Measurements from ENCODE around the gene CCDC171.
"Not testable (repeated sequence)": the region's sequence is repeated elsewhere in the genome, so short reads cannot be mapped to it uniquely, and the experiment has no call there.

The CCDC171 gene

GRCh38 chr9:15552636-15553527, at the start of gene CCDC171:
Gene CCDC171 (plus strand): TSS chr9:15553043. CDS start chr9:15564089, 11,046 bp downstream.
- peak; percentile 78 to 79 for DNase-seq (ENCODE audit: low read depth in 2 of 2)

- no peak for DNase-seq (ENCODE audit: low read depth in 2 of 2)
These were observed 46.9 kb upstream of the CCDC171 start for GRCh38 chr9:15505921-15506320.

GRCh38 chr9:15509931-15510788, 42.7 kb upstream of the CCDC171 start:
- DNase-seq (ENCODE audit: low read depth in 2 of 2): peak; percentile 45 to 47

- DNase-seq (ENCODE audit: low read depth in 2 of 2): peak; percentile 69 to 75
These were observed 41.9 kb upstream of the CCDC171 start, which contains the start of gene PSIP1 for GRCh38 chr9:15510789-15511575. Gene PSIP1 (minus strand): TSS chr9:15510970. CDS start chr9:15510188, 782 bp downstream.

GRCh38 chr9:15512204-15512603, 40.6 kb upstream of the CCDC171 start:
- no peak for DNase-seq (ENCODE audit: low read depth in 2 of 2)

- DNase-seq (ENCODE audit: low read depth in 2 of 2): no peak
These were observed 40.0 kb upstream of the CCDC171 start for GRCh38 chr9:15512889-15513288.

- DNase-seq (ENCODE audit: low read depth in 2 of 2): no peak
These were observed 39.5 kb upstream of the CCDC171 start for GRCh38 chr9:15513335-15513734.

GRCh38 chr9:15519831-15520230, 33.0 kb upstream of the CCDC171 start:
- no peak for DNase-seq (ENCODE audit: low read depth in 2 of 2)

- no peak for DNase-seq (ENCODE audit: low read depth in 2 of 2)
These were observed 31.6 kb upstream of the CCDC171 start for GRCh38 chr9:15521254-15521653.

- DNase-seq (ENCODE audit: low read depth in 2 of 2): no peak
These were observed 30.6 kb upstream of the CCDC171 start for GRCh38 chr9:15522130-15522755.

GRCh38 chr9:15524845-15525455, 27.9 kb upstream of the CCDC171 start:
- DNase-seq (ENCODE audit: low read depth in 2 of 2): no peak

GRCh38 chr9:15525958-15526357, 26.9 kb upstream of the CCDC171 start:
- no peak for DNase-seq (ENCODE audit: low read depth in 2 of 2)

- DNase-seq (ENCODE audit: low read depth in 2 of 2): not testable (repeated sequence)
These were observed 25.8 kb upstream of the CCDC171 start for GRCh38 chr9:15527035-15527434.

- no peak for DNase-seq (ENCODE audit: low read depth in 2 of 2)
These were observed 23.1 kb upstream of the CCDC171 start for GRCh38 chr9:15529566-15530324.

GRCh38 chr9:15531380-15531779, 21.5 kb upstream of the CCDC171 start:
- no peak for DNase-seq (ENCODE audit: low read depth in 2 of 2)

GRCh38 chr9:15541872-15542271, 11.0 kb upstream of the CCDC171 start:
- no peak for DNase-seq (ENCODE audit: low read depth in 2 of 2)

- no peak for DNase-seq (ENCODE audit: low read depth in 2 of 2)
These were observed 10.2 kb upstream of the CCDC171 start for GRCh38 chr9:15542624-15543023.

GRCh38 chr9:15543047-15543813, 9.6 kb upstream of the CCDC171 start:
- no peak for DNase-seq (ENCODE audit: low read depth in 2 of 2)

- no peak for DNase-seq (ENCODE audit: low read depth in 2 of 2)
These were observed 3.2 kb upstream of the CCDC171 start for GRCh38 chr9:15549611-15550010.
